ENCODE measurements around the gene ALS2. TPM values are rescaled to one million over a fixed set of nuclear protein-coding genes. Genes with fewer than 3 reads are reported as not detected.
A peak's percentile ranks its signal among the peaks of the same experiment; 100 is the strongest.

The ALS2 gene
- total RNA-seq, 1 experiment from 2014 or later, result 39.2 TPM

- no peak for DNase-seq (ENCODE audit: low spot score)
Observed at GRCh38 chr2:201758234-201758633, 22.5 kb downstream of the ALS2 start.

GRCh38 chr2:201754717-201755415 lies 25.9 kb downstream of the ALS2 start:
- no peak for DNase-seq (ENCODE audit: low spot score)

- DNase-seq (ENCODE audit: low spot score), result no peak
Observed at GRCh38 chr2:201751566-201751965, 29.2 kb downstream of the ALS2 start.

GRCh38 chr2:201746551-201746950 lies 34.2 kb downstream of the ALS2 start:
- no peak for DNase-seq (ENCODE audit: low spot score)

- DNase-seq (ENCODE audit: low spot score), result no peak
Observed at GRCh38 chr2:201735486-201735885, 45.2 kb downstream of the ALS2 start.

- DNase-seq (ENCODE audit: low spot score), result no peak
Observed at GRCh38 chr2:201734111-201734510, 46.6 kb downstream of the ALS2 start.

- DNase-seq (ENCODE audit: low spot score), result peak; percentile 35
Observed at GRCh38 chr2:201733544-201733943, 47.2 kb downstream of the ALS2 start.

GRCh38 chr2:201730651-201731285 lies 50.0 kb downstream of the ALS2 start:
- no peak for DNase-seq (ENCODE audit: low spot score)

- no peak for DNase-seq (ENCODE audit: low spot score)
Observed at GRCh38 chr2:201715459-201715858, 65.3 kb downstream of the ALS2 start.

- no peak for DNase-seq (ENCODE audit: low spot score)
Observed at GRCh38 chr2:201712726-201713125, 68.0 kb downstream of the ALS2 start.

GRCh38 chr2:201709747-201710146 lies 71.0 kb downstream of the ALS2 start:
- DNase-seq (ENCODE audit: low spot score), result no peak

GRCh38 chr2:201709049-201709448 lies 71.7 kb downstream of the ALS2 start:
- no peak for DNase-seq (ENCODE audit: low spot score)

GRCh38 chr2:201707753-201708152 lies 73.0 kb downstream of the ALS2 start:
- DNase-seq (ENCODE audit: low spot score), result peak; percentile 69

GRCh38 chr2:201707142-201707541 lies 73.6 kb downstream of the ALS2 start:
- DNase-seq (ENCODE audit: low spot score), result no peak

GRCh38 chr2:201704536-201704935 lies 76.2 kb downstream of the ALS2 start:
- peak; percentile 34 for DNase-seq (ENCODE audit: low spot score)

- no peak for DNase-seq (ENCODE audit: low spot score)
Observed at GRCh38 chr2:201701646-201702045, 79.1 kb downstream of the ALS2 start.

- peak; percentile 18 for DNase-seq (ENCODE audit: low spot score)
Observed at GRCh38 chr2:201699416-201699815, 81.3 kb downstream of the ALS2 start.

- peak; percentile 88 for DNase-seq (ENCODE audit: low spot score)
Observed at GRCh38 chr2:201698588-201699226, 82.0 kb downstream of the ALS2 start, which contains the start of gene MPP4. Gene MPP4 (minus strand): TSS chr2:201698644. CDS start chr2:201693954, 4,690 bp downstream.

GRCh38 chr2:201697899-201698298 lies 82.8 kb downstream of the ALS2 start:
- DNase-seq (ENCODE audit: low spot score), result peak; percentile 92

- DNase-seq (ENCODE audit: low spot score), result peak; percentile 95
Observed at GRCh38 chr2:201696151-201696659, 84.5 kb downstream of the ALS2 start.

GRCh38 chr2:201685156-201685555 lies 95.6 kb downstream of the ALS2 start:
- no peak for DNase-seq (ENCODE audit: low spot score)

GRCh38 chr2:201680743-201681142 lies 100.0 kb downstream of the ALS2 start:
- DNase-seq (ENCODE audit: low spot score), result no peak

- no peak for DNase-seq (ENCODE audit: low spot score)
Observed at GRCh38 chr2:201678401-201678800, 102.3 kb downstream of the ALS2 start.
